Measurements from ENCODE around the gene FBP2.

DNA sequence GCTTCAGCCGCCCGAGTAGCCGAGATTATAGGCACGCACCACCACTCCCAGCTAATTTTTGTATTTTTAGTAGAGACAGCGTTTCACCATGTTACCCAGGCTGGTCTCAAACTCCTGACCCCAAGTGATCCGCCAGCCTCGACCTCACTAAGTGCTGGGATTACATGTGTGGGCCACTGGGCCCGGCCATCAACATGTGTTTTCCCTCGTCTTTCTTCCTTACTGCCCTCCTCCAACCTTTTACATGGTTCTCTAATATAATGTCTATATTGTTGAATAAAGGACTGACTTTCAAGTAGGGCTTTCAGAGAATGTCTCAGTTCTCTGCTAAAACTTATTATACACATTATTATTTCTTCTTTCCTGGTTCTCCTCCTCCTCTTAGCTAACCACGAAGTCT lies 60.0 kb downstream of the FBP2 start:
- TF ChIP-seq, protein P1, sequence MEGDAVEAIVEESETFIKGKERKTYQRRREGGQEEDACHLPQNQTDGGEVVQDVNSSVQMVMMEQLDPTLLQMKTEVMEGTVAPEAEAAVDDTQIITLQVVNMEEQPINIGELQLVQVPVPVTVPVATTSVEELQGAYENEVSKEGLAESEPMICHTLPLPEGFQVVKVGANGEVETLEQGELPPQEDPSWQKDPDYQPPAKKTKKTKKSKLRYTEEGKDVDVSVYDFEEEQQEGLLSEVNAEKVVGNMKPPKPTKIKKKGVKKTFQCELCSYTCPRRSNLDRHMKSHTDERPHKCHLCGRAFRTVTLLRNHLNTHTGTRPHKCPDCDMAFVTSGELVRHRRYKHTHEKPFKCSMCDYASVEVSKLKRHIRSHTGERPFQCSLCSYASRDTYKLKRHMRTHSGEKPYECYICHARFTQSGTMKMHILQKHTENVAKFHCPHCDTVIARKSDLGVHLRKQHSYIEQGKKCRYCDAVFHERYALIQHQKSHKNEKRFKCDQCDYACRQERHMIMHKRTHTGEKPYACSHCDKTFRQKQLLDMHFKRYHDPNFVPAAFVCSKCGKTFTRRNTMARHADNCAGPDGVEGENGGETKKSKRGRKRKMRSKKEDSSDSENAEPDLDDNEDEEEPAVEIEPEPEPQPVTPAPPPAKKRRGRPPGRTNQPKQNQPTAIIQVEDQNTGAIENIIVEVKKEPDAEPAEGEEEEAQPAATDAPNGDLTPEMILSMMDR (IDR thresholded peaks at IDR 0.05; ENCODE audit: insufficient read depth, low read length): no peak
- TF ChIP-seq, protein P2, sequence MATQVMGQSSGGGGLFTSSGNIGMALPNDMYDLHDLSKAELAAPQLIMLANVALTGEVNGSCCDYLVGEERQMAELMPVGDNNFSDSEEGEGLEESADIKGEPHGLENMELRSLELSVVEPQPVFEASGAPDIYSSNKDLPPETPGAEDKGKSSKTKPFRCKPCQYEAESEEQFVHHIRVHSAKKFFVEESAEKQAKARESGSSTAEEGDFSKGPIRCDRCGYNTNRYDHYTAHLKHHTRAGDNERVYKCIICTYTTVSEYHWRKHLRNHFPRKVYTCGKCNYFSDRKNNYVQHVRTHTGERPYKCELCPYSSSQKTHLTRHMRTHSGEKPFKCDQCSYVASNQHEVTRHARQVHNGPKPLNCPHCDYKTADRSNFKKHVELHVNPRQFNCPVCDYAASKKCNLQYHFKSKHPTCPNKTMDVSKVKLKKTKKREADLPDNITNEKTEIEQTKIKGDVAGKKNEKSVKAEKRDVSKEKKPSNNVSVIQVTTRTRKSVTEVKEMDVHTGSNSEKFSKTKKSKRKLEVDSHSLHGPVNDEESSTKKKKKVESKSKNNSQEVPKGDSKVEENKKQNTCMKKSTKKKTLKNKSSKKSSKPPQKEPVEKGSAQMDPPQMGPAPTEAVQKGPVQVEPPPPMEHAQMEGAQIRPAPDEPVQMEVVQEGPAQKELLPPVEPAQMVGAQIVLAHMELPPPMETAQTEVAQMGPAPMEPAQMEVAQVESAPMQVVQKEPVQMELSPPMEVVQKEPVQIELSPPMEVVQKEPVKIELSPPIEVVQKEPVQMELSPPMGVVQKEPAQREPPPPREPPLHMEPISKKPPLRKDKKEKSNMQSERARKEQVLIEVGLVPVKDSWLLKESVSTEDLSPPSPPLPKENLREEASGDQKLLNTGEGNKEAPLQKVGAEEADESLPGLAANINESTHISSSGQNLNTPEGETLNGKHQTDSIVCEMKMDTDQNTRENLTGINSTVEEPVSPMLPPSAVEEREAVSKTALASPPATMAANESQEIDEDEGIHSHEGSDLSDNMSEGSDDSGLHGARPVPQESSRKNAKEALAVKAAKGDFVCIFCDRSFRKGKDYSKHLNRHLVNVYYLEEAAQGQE (IDR thresholded peaks at IDR 0.05; ENCODE audit: insufficient replicate concordance, low read depth): no peak
- no peak for TF ChIP-seq POLR2AphosphoS5 (IDR thresholded peaks at IDR 0.05; ENCODE audit: low read depth)
